ENCODE data around the gene C16orf86. TPM values are rescaled to one million over a fixed set of nuclear protein-coding genes. Genes with fewer than 3 reads are reported as not detected.
A peak's percentile ranks its signal among the peaks of the same experiment; 100 is the strongest.

C16orf86 gene
- total RNA-seq, 1 experiment from 2014 or later: 0.79 TPM

- RAD21 ChIA-PET (ENCODE audit: low non-redundant PET in 1 of 2, low total read pairs in 2 of 2, uncharacterized antibody in 2 of 2, unreplicated experiment in 2 of 2): interaction anchor here in 1 of 2 experiments (0.6 kb wide), 1 partner anchor 127 kb away, joined by 3 read pairs; no protein-coding TSS in a partner anchor
- ATAC-seq (peak; percentile 82), DNase-seq (ENCODE audit: low read depth, low spot score) (peak; percentile 94)
- Histone ChIP-seq H3K4me3 (replicated peaks in 1 of 2; ENCODE audit: low read depth in 1 of 2, low read length in 2 of 2) (peak within 1 kb of the TSS; percentile 87 to 90), H3K9me3 (ENCODE audit: control insufficient read depth in 1 of 2, insufficient read depth in 1 of 2, low read depth in 1 of 2, low read length in 2 of 2) (no peaks in the 10 kb centered on the region), H3K9me2 (ENCODE audit: insufficient read depth) (no peaks in the 10 kb centered on the region), H4K20me1 (ENCODE audit: insufficient read depth) (no peaks in the 10 kb centered on the region), H3K79me2 (ENCODE audit: insufficient read depth, low read length) (peaks cover 20% of the 10 kb centered on the region; the same call in 1 of the 2 replicates), H3K9ac (ENCODE audit: low read length) (peak within 1 kb of the TSS; percentile 78), H3K27ac (ENCODE audit: low read depth, low read length) (peak within 1 kb of the TSS; percentile 87), H3K27me3 (ENCODE audit: insufficient read depth, low read length) (no peaks in the 10 kb centered on the region), H3K4me1 (ENCODE audit: control insufficient read depth in 1 of 2, insufficient read depth in 2 of 2, low read length in 2 of 2) (peaks cover 6 to 30% of the 10 kb centered on the region in 2 experiments; a peak in 3 of 4 replicates), H3K4me2 (ENCODE audit: low read length) (peak within 1 kb of the TSS; percentile 94), H3K36me3 (ENCODE audit: control insufficient read depth in 1 of 2, insufficient read depth in 2 of 2, low read length in 2 of 2) (peaks cover 0 to 6% of the 10 kb centered on the region in 2 experiments; a peak in 1 of 4 replicates), H2AFZ (ENCODE audit: low read depth, low read length, poor library complexity, severe bottlenecking) (no peak within 1 kb of the TSS)
- CTCF ChIA-PET: interaction anchor here (0.6 to 1.5 kb wide), 8 partner anchors 12 to 603 kb away, joined by 3 to 23 read pairs (median 4); partner anchors contain the start of gene SLC7A6
- intact Hi-C loops (cut with micrococcal nuclease): loop anchor here (10.0 kb wide), 1 partner anchor 706 kb away; no protein-coding TSS in a partner anchor
- no TSS peak for BruUV-seq (replicated peaks)
- POLR2A ChIA-PET: interaction anchor here (0.8 to 1.0 kb wide), 5 partner anchors 13 to 184 kb away, joined by 3 to 5 read pairs (median 3); partner anchors contain the start of gene CTCF
- TF ChIP-seq SP1 (IDR thresholded peaks at IDR 0.05; ENCODE audit: low read depth) (no peak), CTCF (IDR thresholded peaks at IDR 0.05 in 2 of 3, conservative IDR thresholded peaks at IDR 0.05 in 1 of 3; ENCODE audit: borderline replicate concordance in 1 of 3, insufficient read depth in 1 of 3, low read depth in 2 of 3, low read length in 2 of 3) (no peak), ZFX (IDR thresholded peaks at IDR 0.05) (no peak), POLR2A (IDR thresholded peaks at IDR 0.05; ENCODE audit: borderline replicate concordance, extremely low read depth, insufficient read depth, insufficient read length) (peak; percentile 44), CEBPB (IDR thresholded peaks at IDR 0.05; ENCODE audit: low read depth) (no peak), ELF1 (IDR thresholded peaks at IDR 0.05; ENCODE audit: borderline replicate concordance, low read depth) (no peak), ZNF274 (IDR thresholded peaks at IDR 0.05; ENCODE audit: low read depth, low read length) (no peak), EZH2 (IDR thresholded peaks at IDR 0.05) (no peak)
Observed at GRCh38 chr16:67660564-67661028, 6.0 kb upstream of the C16orf86 start, which contains the start of gene PARD6A. PARD6A (plus strand) TSS chr16:67660960; CDS start chr16:67661039, 79 bp downstream.

Measured in HCT116 (cell line).